ENCODE measurements around the gene SYT1.
"Not testable (repeated sequence)": the region's sequence is repeated elsewhere in the genome, so short reads cannot be mapped to it uniquely, and the experiment has no call there.

Gene SYT1

GRCh38 chr12:78864403-78864869 is at the start of gene SYT1:
Gene SYT1, plus strand, starts transcription at chr12:78864774.
- DNase-seq (ENCODE audit: low read depth): peak; percentile 51
- peak within 1 kb of the TSS; percentile 80 for H3K4me3 ChIP-seq (ENCODE audit: low read depth, low read length)

GRCh38 chr12:78818487-78818886 is 46.1 kb upstream of the SYT1 start:
- DNase-seq (ENCODE audit: low read depth): no peak
- H3K4me3 ChIP-seq (ENCODE audit: low read depth, low read length): no peak overlapping the region

- DNase-seq (ENCODE audit: low read depth): peak; percentile 10
These were observed 43.6 kb upstream of the SYT1 start for GRCh38 chr12:78820946-78821345.

GRCh38 chr12:78824918-78825317 is 39.7 kb upstream of the SYT1 start:
- no peak for DNase-seq (ENCODE audit: low read depth)
- no peak overlapping the region for H3K4me3 ChIP-seq (ENCODE audit: low read depth, low read length)

More at GRCh38 chr12:78820946-78821345, 43.6 kb upstream of the SYT1 start:
- no peak overlapping the region for H3K4me3 ChIP-seq (ENCODE audit: low read depth, low read length)

GRCh38 chr12:78829690-78830089 is 34.9 kb upstream of the SYT1 start:
- no peak for DNase-seq (ENCODE audit: low read depth)
- H3K4me3 ChIP-seq (ENCODE audit: low read depth, low read length): no peak overlapping the region

GRCh38 chr12:78835493-78835892 is 29.1 kb upstream of the SYT1 start:
- no peak for DNase-seq (ENCODE audit: low read depth)
- H3K4me3 ChIP-seq (ENCODE audit: low read depth, low read length): no peak overlapping the region

- DNase-seq (ENCODE audit: low read depth); H3K4me3 ChIP-seq (ENCODE audit: low read depth, low read length): not testable (repeated sequence)
These were observed 24.0 kb upstream of the SYT1 start for GRCh38 chr12:78840518-78841019.

- H3K4me3 ChIP-seq (ENCODE audit: low read depth, low read length): no peak overlapping the region
- DNase-seq (ENCODE audit: low read depth): no peak
These were observed 11.3 kb upstream of the SYT1 start for GRCh38 chr12:78853231-78853630.

GRCh38 chr12:78863482-78864402 is 832 bp upstream of the SYT1 start:
- peak overlapping the region; percentile 80 for H3K4me3 ChIP-seq (ENCODE audit: low read depth, low read length)
- DNase-seq (ENCODE audit: low read depth): no peak

GRCh38 chr12:78864870-78865463 is 393 bp downstream of the SYT1 start:
- peak overlapping the region; percentile 80 for H3K4me3 ChIP-seq (ENCODE audit: low read depth, low read length)

GRCh38 chr12:78865516-78865915 is 942 bp downstream of the SYT1 start:
- H3K4me3 ChIP-seq (ENCODE audit: low read depth, low read length): peak overlapping the region; percentile 80
- DNase-seq (ENCODE audit: low read depth): no peak

More at GRCh38 chr12:78864870-78865463, 393 bp downstream of the SYT1 start:
- DNase-seq (ENCODE audit: low read depth): no peak

- DNase-seq (ENCODE audit: low read depth): no peak
These were observed 1.9 kb downstream of the SYT1 start for GRCh38 chr12:78866518-78866917.

GRCh38 chr12:78870539-78870938 is 6.0 kb downstream of the SYT1 start:
- H3K4me3 ChIP-seq (ENCODE audit: low read depth, low read length): no peak overlapping the region
- no peak for DNase-seq (ENCODE audit: low read depth)

More at GRCh38 chr12:78866518-78866917, 1.9 kb downstream of the SYT1 start:
- no peak overlapping the region for H3K4me3 ChIP-seq (ENCODE audit: low read depth, low read length)

- no peak overlapping the region for H3K4me3 ChIP-seq (ENCODE audit: low read depth, low read length)
These were observed 7.0 kb downstream of the SYT1 start for GRCh38 chr12:78871566-78871965.

GRCh38 chr12:78878459-78878858 is 13.9 kb downstream of the SYT1 start:
- no peak for DNase-seq (ENCODE audit: low read depth)
- H3K4me3 ChIP-seq (ENCODE audit: low read depth, low read length): no peak overlapping the region

More at GRCh38 chr12:78871566-78871965, 7.0 kb downstream of the SYT1 start:
- no peak for DNase-seq (ENCODE audit: low read depth)

GRCh38 chr12:78878866-78879265 is 14.3 kb downstream of the SYT1 start:
- DNase-seq (ENCODE audit: low read depth): no peak
- H3K4me3 ChIP-seq (ENCODE audit: low read depth, low read length): no peak overlapping the region

- DNase-seq (ENCODE audit: low read depth): no peak
- H3K4me3 ChIP-seq (ENCODE audit: low read depth, low read length): no peak overlapping the region
These were observed 15.5 kb downstream of the SYT1 start for GRCh38 chr12:78880078-78880477.

- no peak overlapping the region for H3K4me3 ChIP-seq (ENCODE audit: low read depth, low read length)
- no peak for DNase-seq (ENCODE audit: low read depth)
These were observed 17.1 kb downstream of the SYT1 start for GRCh38 chr12:78881685-78882084.

GRCh38 chr12:78885466-78885865 is 20.9 kb downstream of the SYT1 start:
- no peak for DNase-seq (ENCODE audit: low read depth)
- no peak overlapping the region for H3K4me3 ChIP-seq (ENCODE audit: low read depth, low read length)

GRCh38 chr12:78886719-78887407 is 22.3 kb downstream of the SYT1 start:
- peak; percentile 77 for DNase-seq (ENCODE audit: low read depth)
- H3K4me3 ChIP-seq (ENCODE audit: low read depth, low read length): no peak overlapping the region

Data from skeletal muscle cell (primary cell).